VCaP (cell line): ENCODE measurements around the gene HSBP1L1.

ENCODE experiments used
- H3K27ac ChIP-seq: fragments of 450-650 bp; 2 replicates; pipeline ENCODE4 v1.5.1; 2017
- CTCF ChIP-seq: fragments of 450-650 bp; conservative IDR thresholded peaks from 2 replicates; pipeline ENCODE4 v1.5.1; 2017; ENCODE audit warnings: mild to moderate bottlenecking, moderate library complexity

HSBP1L1 gene

DNA sequence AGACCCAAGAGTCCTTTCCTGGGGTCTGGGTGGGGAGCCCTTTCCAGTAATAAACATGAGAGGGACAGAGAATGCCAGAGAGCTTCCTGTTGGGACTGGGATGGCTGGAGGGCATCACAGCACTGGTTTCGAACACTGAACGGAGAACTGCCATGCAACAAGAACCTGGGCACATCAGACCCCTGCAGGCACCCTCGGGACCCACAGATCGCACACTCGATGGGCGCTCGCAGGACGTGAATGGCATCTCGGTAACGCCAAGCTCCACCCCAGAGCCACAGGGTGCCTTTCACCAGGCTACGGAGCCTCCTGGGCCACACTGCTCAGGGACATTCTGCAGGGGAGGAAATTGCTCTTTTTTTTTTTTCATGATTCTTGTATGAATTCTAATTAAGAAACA lies 38.1 kb upstream of the HSBP1L1 start:
- H3K27ac ChIP-seq: no peak overlapping the region
- no peak for TF ChIP-seq CTCF

- no peak for TF ChIP-seq CTCF
- H3K27ac ChIP-seq: no peak overlapping the region
These were observed 37.5 kb upstream of the HSBP1L1 start for GRCh38 chr18:79926715-79927606.

GRCh38 chr18:79927607-79928562 lies 36.6 kb upstream of the HSBP1L1 start:
- H3K27ac ChIP-seq: no peak overlapping the region
- no peak for TF ChIP-seq CTCF

- no peak for TF ChIP-seq CTCF
- H3K27ac ChIP-seq: no peak overlapping the region
These were observed 35.9 kb upstream of the HSBP1L1 start for GRCh38 chr18:79928563-79928960.

DNA sequence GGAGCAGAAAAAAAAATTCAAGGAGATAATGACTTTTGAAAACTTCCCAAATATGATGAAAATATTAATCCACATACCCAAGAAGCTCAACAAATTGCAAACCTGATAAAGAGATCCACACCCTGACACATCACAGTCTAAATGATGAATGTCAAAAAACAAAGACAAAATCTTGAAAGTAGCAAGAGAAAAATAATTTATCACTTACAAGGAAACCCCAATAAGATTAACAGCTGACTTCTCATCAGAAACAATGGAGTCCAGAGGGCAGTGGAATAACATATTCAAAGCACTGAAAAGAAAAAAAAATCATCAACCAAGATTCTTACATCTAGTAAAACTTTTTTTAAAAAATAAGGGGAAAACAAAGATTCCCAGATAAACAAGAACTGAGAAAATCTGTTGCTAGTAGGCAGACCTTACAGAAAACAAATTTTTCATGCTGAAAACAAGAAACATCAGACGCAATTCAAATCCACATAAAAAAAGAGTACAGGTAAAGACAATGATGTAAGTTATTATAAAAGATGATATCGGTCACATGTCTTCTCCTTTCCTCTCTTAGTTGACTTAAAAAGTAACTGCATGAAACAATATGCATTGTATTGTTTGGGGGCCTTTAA lies 34.3 kb upstream of the HSBP1L1 start:
- no peak for TF ChIP-seq CTCF
- H3K27ac ChIP-seq: no peak overlapping the region

DNA sequence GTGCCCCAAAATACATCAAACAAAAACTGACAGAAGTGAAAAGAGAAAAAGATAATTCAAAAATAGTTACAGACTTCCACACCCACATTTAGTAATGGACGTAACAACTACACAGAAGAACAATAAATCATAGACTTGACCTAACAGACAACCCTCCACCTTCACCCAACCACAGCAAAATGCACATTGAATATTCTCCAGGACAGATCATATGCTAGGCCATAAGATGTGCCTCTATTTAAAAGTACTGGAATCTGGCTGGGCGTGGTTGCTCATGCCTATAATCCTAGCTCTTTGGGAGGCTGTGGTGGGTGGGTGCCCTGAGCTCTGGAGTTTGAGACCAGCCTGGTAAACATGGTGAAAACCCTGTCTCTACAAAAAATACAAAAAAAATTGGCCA lies 33.0 kb upstream of the HSBP1L1 start:
- no peak for TF ChIP-seq CTCF

GRCh38 chr18:79932907-79933306 lies 31.5 kb upstream of the HSBP1L1 start:
- TF ChIP-seq CTCF: no peak

More for the DNA sequence above, 33.0 kb upstream of the HSBP1L1 start:
- H3K27ac ChIP-seq: no peak overlapping the region

More at GRCh38 chr18:79932907-79933306, 31.5 kb upstream of the HSBP1L1 start:
- peak overlapping the region; percentile 58; the same call in 1 of the 2 replicates for H3K27ac ChIP-seq
